Measurements from ENCODE around the gene NOC4L.
"Not testable (repeated sequence)": the region's sequence is repeated elsewhere in the genome, so short reads cannot be mapped to it uniquely, and the experiment has no call there.

The NOC4L gene

GRCh38 chr12:132124766-132125425 is 19.4 kb upstream of the NOC4L start:
- DNase-seq = no peak

- no peak for DNase-seq
These were observed 18.5 kb upstream of the NOC4L start for GRCh38 chr12:132125736-132126135.

- DNase-seq = no peak
These were observed 17.2 kb upstream of the NOC4L start for GRCh38 chr12:132127041-132127440.

- no peak for DNase-seq
These were observed 15.2 kb upstream of the NOC4L start for GRCh38 chr12:132129007-132129406.

- no peak for DNase-seq
These were observed 13.6 kb upstream of the NOC4L start for GRCh38 chr12:132130690-132131089.

- no peak for DNase-seq
These were observed 13.0 kb upstream of the NOC4L start for GRCh38 chr12:132131229-132131628.

- no peak for DNase-seq
These were observed 12.3 kb upstream of the NOC4L start for GRCh38 chr12:132131952-132132351.

GRCh38 chr12:132132609-132133430 is 11.4 kb upstream of the NOC4L start:
- no peak for DNase-seq

- DNase-seq = no peak
These were observed 10.2 kb upstream of the NOC4L start for GRCh38 chr12:132133952-132134652.

GRCh38 chr12:132134653-132135183 is 9.5 kb upstream of the NOC4L start:
- not testable (repeated sequence) for DNase-seq

- not testable (repeated sequence) for DNase-seq
These were observed 8.0 kb upstream of the NOC4L start for GRCh38 chr12:132136226-132136625.

GRCh38 chr12:132137483-132138125 is 6.7 kb upstream of the NOC4L start:
- no peak for DNase-seq

- no peak for DNase-seq
These were observed 5.1 kb upstream of the NOC4L start for GRCh38 chr12:132138941-132139871.

GRCh38 chr12:132139912-132140311 is 4.3 kb upstream of the NOC4L start:
- no peak for DNase-seq

- no peak for DNase-seq
These were observed 3.8 kb upstream of the NOC4L start for GRCh38 chr12:132140501-132140900.

- DNase-seq = no peak
These were observed 3.1 kb upstream of the NOC4L start for GRCh38 chr12:132140918-132141841.

- no peak for DNase-seq
These were observed 2.1 kb upstream of the NOC4L start for GRCh38 chr12:132141976-132142678.

- no peak for DNase-seq
These were observed 1.4 kb upstream of the NOC4L start for GRCh38 chr12:132142679-132143335.

- DNase-seq = no peak
These were observed 753 bp upstream of the NOC4L start for GRCh38 chr12:132143336-132144071.
